H9 (cell line): ENCODE data around the gene CHN1. TPM values are rescaled to one million over a fixed set of nuclear protein-coding genes. Genes with fewer than 3 reads are reported as not detected.
A peak's percentile ranks its signal among the peaks of the same experiment; 100 is the strongest.

Experiments
- DNase-seq: peaks from one replicate; pipeline ENCODE4 v3.0.0-alpha.2; 2017
- H2AFZ ChIP-seq: one replicate; pipeline ENCODE4 v1.6.1; 2013; ENCODE audit warnings: mild to moderate bottlenecking, low read length, control low read depth, moderate library complexity
- H2AK5ac ChIP-seq: 2 replicates; pipeline ENCODE4 v1.6.1; 2013; ENCODE audit warnings: low read length, control low read depth, mixed read lengths; ENCODE audit not compliant: insufficient read length
- H2BK120ac ChIP-seq: one replicate; pipeline ENCODE4 v1.6.1; 2013; ENCODE audit warnings: low read depth, mild to moderate bottlenecking, low read length, control low read depth, inconsistent platforms; ENCODE audit not compliant: poor library complexity, severe bottlenecking
- H2BK12ac ChIP-seq: 2 replicates; pipeline ENCODE4 v1.6.1; 2013; ENCODE audit warnings: low read length, control low read depth, mixed read lengths, low read depth; ENCODE audit not compliant: insufficient read length
- H2BK15ac ChIP-seq: 2 replicates; pipeline ENCODE4 v1.6.1; 2013; ENCODE audit warnings: low read depth, low read length, control low read depth
- H2BK20ac ChIP-seq: one replicate; pipeline ENCODE4 v1.6.1; 2013; ENCODE audit warnings: low read depth, mild to moderate bottlenecking, low read length, control low read depth, inconsistent platforms; ENCODE audit not compliant: poor library complexity, severe bottlenecking
- H2BK5ac ChIP-seq: 2 replicates; pipeline ENCODE4 v1.6.1; 2013; ENCODE audit warnings: low read length, control low read depth, mixed read lengths; ENCODE audit not compliant: insufficient read length
- H3K14ac ChIP-seq: 2 replicates; pipeline ENCODE4 v1.6.1; 2013; ENCODE audit warnings: low read length, control low read depth; ENCODE audit not compliant: insufficient read depth
- H3K18ac ChIP-seq: 2 replicates; pipeline ENCODE4 v1.6.1; 2013; ENCODE audit warnings: low read depth, mild to moderate bottlenecking, mixed read lengths, low read length, control low read depth; ENCODE audit not compliant: insufficient read length
- H3K23ac ChIP-seq: 2 replicates; pipeline ENCODE4 v1.6.1; 2013; ENCODE audit warnings: low read length, control low read depth, mixed read lengths, low read depth; ENCODE audit not compliant: insufficient read length
- H3K23me2 ChIP-seq: 2 replicates; pipeline ENCODE4 v1.6.1; 2013; ENCODE audit warnings: low read depth, mild to moderate bottlenecking, mixed read lengths, low read length, control low read depth; ENCODE audit not compliant: insufficient read length, poor library complexity, severe bottlenecking
- H3K27ac ChIP-seq: 2 replicates; pipeline ENCODE4 v1.5.1; 2013; ENCODE audit warnings: low read length, control low read depth, mixed read lengths, low read depth; ENCODE audit not compliant: insufficient read length
- H3K27me3 ChIP-seq: 2 replicates; pipeline ENCODE4 v1.6.1; 2013; ENCODE audit warnings: low read length, control low read depth, inconsistent platforms; ENCODE audit not compliant: insufficient read depth
- H3K4ac ChIP-seq: 2 replicates; pipeline ENCODE4 v1.6.1; 2013; ENCODE audit warnings: low read depth, mild to moderate bottlenecking, control low read depth, inconsistent platforms, low read length, moderate library complexity
- H3K4me1 ChIP-seq: 2 replicates; pipeline ENCODE4 v1.6.1; 2013; ENCODE audit warnings: low read length, control low read depth, inconsistent platforms; ENCODE audit not compliant: insufficient read depth
- H3K4me2 ChIP-seq: 2 replicates; pipeline ENCODE4 v1.6.1; 2013; ENCODE audit warnings: low read length, control low read depth, mixed read lengths; ENCODE audit not compliant: insufficient read length, insufficient read depth
- H3K56ac ChIP-seq: 2 replicates; pipeline ENCODE4 v1.6.1; 2013; ENCODE audit warnings: low read depth, mild to moderate bottlenecking, mixed read lengths, low read length, control low read depth; ENCODE audit not compliant: insufficient read length
- H3K79me1 ChIP-seq: 2 replicates; pipeline ENCODE4 v1.6.1; 2013; ENCODE audit warnings: low read depth, mild to moderate bottlenecking, moderate library complexity, low read length, control low read depth, inconsistent platforms; ENCODE audit not compliant: insufficient read depth, poor library complexity, severe bottlenecking
- H3K79me2 ChIP-seq: 2 replicates; pipeline ENCODE4 v1.6.1; 2013; ENCODE audit warnings: low read length, control low read depth, inconsistent platforms; ENCODE audit not compliant: insufficient read depth
- H3K9ac ChIP-seq: 2 replicates; pipeline ENCODE4 v1.6.1; 2013; ENCODE audit warnings: low read length, control low read depth, mixed read lengths; ENCODE audit not compliant: insufficient read length; ENCODE audit errors: extremely low read depth
- H3K9me3 ChIP-seq: one replicate; pipeline ENCODE4 v1.6.1; 2013; ENCODE audit warnings: low read depth, low read length, inconsistent platforms; ENCODE audit not compliant: control insufficient read depth
- H3T11ph ChIP-seq: one replicate; pipeline ENCODE4 v1.6.1; 2013; ENCODE audit warnings: mild to moderate bottlenecking, low read length, control low read depth, inconsistent platforms
- H4K20me1 ChIP-seq: one replicate; pipeline ENCODE4 v1.6.1; 2013; ENCODE audit not compliant: control insufficient read depth, insufficient read length, insufficient read depth
- H4K5ac ChIP-seq: 2 replicates; pipeline ENCODE4 v1.6.1; 2013; ENCODE audit warnings: low read depth, mild to moderate bottlenecking, mixed read lengths, low read length, control low read depth; ENCODE audit not compliant: insufficient read length
- H4K8ac ChIP-seq: replicated peaks from 2 replicates; pipeline ENCODE4 v1.6.1; 2013; ENCODE audit warnings: low read length, control low read depth, mixed read lengths, low read depth; ENCODE audit not compliant: insufficient read length
- H4K91ac ChIP-seq: 2 replicates; pipeline ENCODE4 v1.6.1; 2013; ENCODE audit warnings: low read depth, mild to moderate bottlenecking, moderate library complexity, mixed read lengths, low read length, control low read depth; ENCODE audit not compliant: insufficient read length
- H3K27ac Mint-ChIP-seq, 3 experiments: 2 replicates in 2 of 3; 3 replicates in 1 of 3; pipeline ENCODE4 v1.8.0; 2020 to 2021; ENCODE audit warnings: mixed read lengths in 3 of 3, mild to moderate bottlenecking in 1 of 3, moderate library complexity in 1 of 3
- H3K27me3 Mint-ChIP-seq: 2 replicates; pipeline ENCODE4 v1.8.0; 2021; ENCODE audit warnings: low read depth, mild to moderate bottlenecking, moderate library complexity, mixed read lengths
- H3K36me3 Mint-ChIP-seq, 3 experiments: 2 replicates in 2 of 3; 3 replicates in 1 of 3; pipeline ENCODE4 v1.8.0; 2020 to 2021; ENCODE audit warnings: low read depth in 3 of 3, mixed read lengths in 3 of 3; ENCODE audit not compliant: insufficient read depth in 1 of 3
- H3K4me1 Mint-ChIP-seq, 2 experiments: 2 replicates each; pipeline ENCODE4 v1.8.0; 2020; ENCODE audit warnings: mixed read lengths in 2 of 2
- H3K4me3 Mint-ChIP-seq, 2 experiments: 2 replicates in 1 of 2; 3 replicates in 1 of 2; pipeline ENCODE4 v1.8.0; 2020 to 2021; ENCODE audit warnings: mild to moderate bottlenecking in 2 of 2, mixed read lengths in 2 of 2, moderate library complexity in 1 of 2
- H3K9me3 Mint-ChIP-seq, 2 experiments: 2 replicates in 1 of 2; 3 replicates in 1 of 2; pipeline ENCODE4 v1.8.0; 2020; ENCODE audit warnings: mild to moderate bottlenecking in 2 of 2, mixed read lengths in 2 of 2, moderate library complexity in 1 of 2
- CTCF ChIP-seq: fragments of 200-600 bp; sonication (generic); conservative IDR thresholded peaks from 3 replicates; pipeline ENCODE4 v1.8.0; 2021; ENCODE audit warnings: antibody characterized with exemption, mild to moderate bottlenecking
- WGBS: extraction: QIAGEN DNeasy Blood & Tissue Kit; methylation state at CpG from one replicate; pipeline ENCODE4 v1.1.7; 2013; ENCODE audit warnings: missing lambda C conversion rate, low lambda C conversion rate, mixed read lengths; ENCODE audit not compliant: insufficient read length; ENCODE audit errors: extremely low coverage; 5-methylcytosine and 5-hydroxymethylcytosine counted together
- total RNA-seq: library from RNA; stranded (reverse); gene quantifications from 2 replicates; pipeline ENCODE4 v1.2.1, GENCODE V29; 2021

Gene CHN1
- total RNA-seq, 1 experiment from 2014 or later: 33.9 TPM

GRCh38 chr2:174773215-174773614, 232.0 kb downstream of the CHN1 start:
- no peak overlapping the region for H4K91ac ChIP-seq
- peaks cover 66 to 74% of the 10 kb centered on the region in 2 experiments for H3K4me1 Mint-ChIP-seq
- no peaks in the 10 kb centered on the region for H3K27me3 Mint-ChIP-seq
- H2BK120ac ChIP-seq: no peak overlapping the region
- H3K18ac ChIP-seq: no peak overlapping the region
- H2AFZ ChIP-seq: no peak overlapping the region
- TF ChIP-seq CTCF: no peak
- H3K27me3 ChIP-seq: no peaks in the 10 kb centered on the region
- no peaks in the 10 kb centered on the region for H3K23me2 ChIP-seq
- H3K27ac ChIP-seq: no peak overlapping the region
- H3K4me3 Mint-ChIP-seq: 0 out of 5 replicates have a peak overlapping the region, but pooled peaks of 1 of the 2 experiments have one; percentile 8
- no peak overlapping the region for H3K4me2 ChIP-seq
- no peak overlapping the region for H3K56ac ChIP-seq
- H2AK5ac ChIP-seq: no peak overlapping the region
- H3K9ac ChIP-seq: no peak overlapping the region
- no peaks in the 10 kb centered on the region for H3K9me3 ChIP-seq
- no peak overlapping the region for H3K14ac ChIP-seq
- H3K23ac ChIP-seq: no peak overlapping the region
- H3K9me3 Mint-ChIP-seq: no peaks in the 10 kb centered on the region; a peak in 1 of 5 replicates
- no peak overlapping the region for H2BK15ac ChIP-seq
- H2BK5ac ChIP-seq: no peak overlapping the region
- 0 out of 7 replicates have a peak, but pooled peaks cover 0 to 4% (median 0%) of the 10 kb centered on the region in 3 experiments for H3K36me3 Mint-ChIP-seq
- WGBS: no CpG with 5 or more reads among the region's 2 CpGs
- peaks cover 10% of the 10 kb centered on the region; the same call in 1 of the 2 replicates for H3K4me1 ChIP-seq
- no peaks in the 10 kb centered on the region for H4K20me1 ChIP-seq
- H4K5ac ChIP-seq: no peak overlapping the region
- no peaks in the 10 kb centered on the region for H3K79me1 ChIP-seq
- H4K8ac ChIP-seq: no peak overlapping the region
- H3K27ac Mint-ChIP-seq: peak overlapping the region; percentile 97 to 99 (median 98); a peak in 5 of 7 replicates
- H3K79me2 ChIP-seq: no peaks in the 10 kb centered on the region
- H3K4ac ChIP-seq: no peak overlapping the region
- H2BK20ac ChIP-seq: no peak overlapping the region
- no peak for DNase-seq
- H3T11ph ChIP-seq: no peak overlapping the region
- no peak overlapping the region for H2BK12ac ChIP-seq
